Effector memory CD4-positive, alpha-beta T cell (primary cell): ENCODE results near the gene RNF126.

ENCODE experiments used
- DNase-seq, 3 donors: peaks; one replicate each; pipeline ENCODE4 v3.0.0-alpha.2; 2020
- H3K27ac ChIP-seq: 2 replicates; pipeline ENCODE4 v1.7.0; 2013; ENCODE audit warnings: mild to moderate bottlenecking, low read length, moderate library complexity; ENCODE audit not compliant: insufficient read depth, poor library complexity, severe bottlenecking
- H3K27me3 ChIP-seq: replicated peaks from 2 replicates; pipeline ENCODE4 v1.7.0; 2013; ENCODE audit warnings: mild to moderate bottlenecking, low read length; ENCODE audit not compliant: insufficient read depth, control insufficient read depth, poor library complexity, severe bottlenecking
- H3K36me3 ChIP-seq: 2 replicates; pipeline ENCODE4 v1.7.0; 2013; ENCODE audit warnings: mild to moderate bottlenecking, low read length, moderate library complexity; ENCODE audit not compliant: control insufficient read depth, insufficient read depth
- H3K4me1 ChIP-seq: 2 replicates; pipeline ENCODE4 v1.7.0; 2013; ENCODE audit warnings: low read length, mild to moderate bottlenecking; ENCODE audit not compliant: control insufficient read depth, insufficient read depth, poor library complexity, severe bottlenecking
- H3K4me3 ChIP-seq: 2 replicates; pipeline ENCODE4 v1.7.0; 2013; ENCODE audit warnings: low read length, low read depth, mild to moderate bottlenecking; ENCODE audit not compliant: insufficient read depth, poor library complexity, severe bottlenecking
- H3K9me3 ChIP-seq: 2 replicates; pipeline ENCODE4 v1.7.0; 2013; ENCODE audit warnings: mild to moderate bottlenecking, low read length, moderate library complexity; ENCODE audit not compliant: control insufficient read depth

RNF126 gene

GRCh38 chr19:645912-646778 is 16.9 kb downstream of the RNF126 start:
- no peak overlapping the region for H3K4me3 ChIP-seq
- peaks cover 48% of the 10 kb centered on the region for H3K36me3 ChIP-seq
- DNase-seq: no peak

GRCh38 chr19:644789-645188 is 18.2 kb downstream of the RNF126 start:
- Histone ChIP-seq H3K4me1 (no peaks in the 10 kb centered on the region), H3K9me3 (no peaks in the 10 kb centered on the region), H3K27ac (no peak overlapping the region), H3K4me3 (no peak overlapping the region), H3K36me3 (peaks cover 37% of the 10 kb centered on the region), H3K27me3 (no peaks in the 10 kb centered on the region)
- DNase-seq: no peak

More at GRCh38 chr19:645912-646778, 16.9 kb downstream of the RNF126 start:
- Histone ChIP-seq H3K9me3 (no peaks in the 10 kb centered on the region), H3K27me3 (no peaks in the 10 kb centered on the region), H3K27ac (no peak overlapping the region), H3K4me1 (no peaks in the 10 kb centered on the region)

- DNase-seq: no peak
- H3K4me3 ChIP-seq: no peak overlapping the region
- H3K4me1 ChIP-seq: peaks cover under 1% of the 10 kb centered on the region
- H3K36me3 ChIP-seq: peaks cover 33% of the 10 kb centered on the region
- H3K27ac ChIP-seq: no peak overlapping the region
- H3K27me3 ChIP-seq: no peaks in the 10 kb centered on the region
- no peaks in the 10 kb centered on the region for H3K9me3 ChIP-seq
These were observed 18.7 kb downstream of the RNF126 start for GRCh38 chr19:644363-644762.

GRCh38 chr19:643736-644135 is 19.3 kb downstream of the RNF126 start:
- H3K9me3 ChIP-seq: no peaks in the 10 kb centered on the region
- no peak overlapping the region for H3K27ac ChIP-seq
- no peak for DNase-seq
- peaks cover 27% of the 10 kb centered on the region for H3K36me3 ChIP-seq
- H3K27me3 ChIP-seq: no peaks in the 10 kb centered on the region
- peaks cover 7% of the 10 kb centered on the region for H3K4me1 ChIP-seq
- H3K4me3 ChIP-seq: no peak overlapping the region

GRCh38 chr19:642767-643727 is 20.0 kb downstream of the RNF126 start:
- H3K36me3 ChIP-seq: peaks cover 21% of the 10 kb centered on the region
- peaks cover 13% of the 10 kb centered on the region for H3K4me1 ChIP-seq
- no peak for DNase-seq
- H3K4me3 ChIP-seq: no peak overlapping the region
- H3K27me3 ChIP-seq: no peaks in the 10 kb centered on the region
- no peaks in the 10 kb centered on the region for H3K9me3 ChIP-seq
- no peak overlapping the region for H3K27ac ChIP-seq

GRCh38 chr19:641702-642101 is 21.3 kb downstream of the RNF126 start:
- peaks cover 13% of the 10 kb centered on the region for H3K4me1 ChIP-seq
- no peak overlapping the region for H3K4me3 ChIP-seq
- no peak overlapping the region for H3K27ac ChIP-seq
- no peaks in the 10 kb centered on the region for H3K27me3 ChIP-seq
- DNase-seq: no peak
- H3K9me3 ChIP-seq: no peaks in the 10 kb centered on the region
- H3K36me3 ChIP-seq: peaks cover 8% of the 10 kb centered on the region

GRCh38 chr19:640606-641189 is 22.3 kb downstream of the RNF126 start:
- H3K9me3 ChIP-seq: no peaks in the 10 kb centered on the region
- H3K27ac ChIP-seq: no peak overlapping the region
- peaks cover 3% of the 10 kb centered on the region for H3K36me3 ChIP-seq
- H3K27me3 ChIP-seq: no peaks in the 10 kb centered on the region
- no peak for DNase-seq
- peaks cover 13% of the 10 kb centered on the region for H3K4me1 ChIP-seq
- H3K4me3 ChIP-seq: no peak overlapping the region

- no peak for DNase-seq
- Histone ChIP-seq H3K4me3 (peak overlapping the region; percentile 29), H3K36me3 (no peaks in the 10 kb centered on the region), H3K9me3 (no peaks in the 10 kb centered on the region), H3K4me1 (peaks cover 13% of the 10 kb centered on the region), H3K27ac (no peak overlapping the region), H3K27me3 (no peaks in the 10 kb centered on the region)
These were observed 22.9 kb downstream of the RNF126 start for GRCh38 chr19:640161-640558.

- no peaks in the 10 kb centered on the region for H3K9me3 ChIP-seq
- H3K36me3 ChIP-seq: no peaks in the 10 kb centered on the region
- H3K4me1 ChIP-seq: peaks cover 13% of the 10 kb centered on the region
- H3K4me3 ChIP-seq: peak within 1 kb of the TSS; percentile 52
- no peaks in the 10 kb centered on the region for H3K27me3 ChIP-seq
- peak; percentile 95 to 97 (median 96) for DNase-seq
- peak within 1 kb of the TSS; percentile 46 for H3K27ac ChIP-seq
These were observed 23.5 kb downstream of the RNF126 start, which contains the start of gene FGF22 for GRCh38 chr19:639253-640160. TSS of gene FGF22 (plus strand) at chr19:639879. CDS start at chr19:639926, 47 bp downstream.
